ENCODE data around the gene TMEM132D.

Gene TMEM132D

GRCh38 chr12:129659961-129660622 is 243.7 kb downstream of the TMEM132D start:
- H3K9ac ChIP-seq (ENCODE audit: low read length) = no peak overlapping the region
- no peak for TF ChIP-seq EZH2phosphoT487 (conservative IDR thresholded peaks at IDR 0.05; ENCODE audit: low read length)
- H3K36me3 ChIP-seq (ENCODE audit: low read length) = no peaks in the 10 kb centered on the region
- no peaks in the 10 kb centered on the region for H3K9me3 ChIP-seq (ENCODE audit: insufficient read depth, low read length)
- H3F3A ChIP-seq (ENCODE audit: insufficient read depth) = no peaks in the 10 kb centered on the region
- H3K27ac ChIP-seq (ENCODE audit: low read depth, low read length) = no peak overlapping the region
- no peak overlapping the region for H3K4me3 ChIP-seq (ENCODE audit: insufficient read depth, low read length, poor library complexity, severe bottlenecking)
- no peaks in the 10 kb centered on the region for H4K20me1 ChIP-seq (ENCODE audit: low read depth, low read length)
- no peaks in the 10 kb centered on the region for H3K27me3 ChIP-seq (ENCODE audit: low read length)
- H3K79me2 ChIP-seq (ENCODE audit: insufficient read depth, low read length) = no peaks in the 10 kb centered on the region
- H3K9me2 ChIP-seq (replicated peaks; ENCODE audit: insufficient read depth, low read length) = no peaks in the 10 kb centered on the region
- H3K4me2 ChIP-seq (ENCODE audit: low read depth, low read length, poor library complexity, severe bottlenecking) = no peak overlapping the region
- H2AFZ ChIP-seq (ENCODE audit: low read depth, low read length, severe bottlenecking) = no peak overlapping the region

- H3K9me2 ChIP-seq (replicated peaks; ENCODE audit: insufficient read depth, low read length) = no peaks in the 10 kb centered on the region
- H2AFZ ChIP-seq (ENCODE audit: low read depth, low read length, severe bottlenecking) = no peak overlapping the region
- no peaks in the 10 kb centered on the region for H3K27me3 ChIP-seq (ENCODE audit: low read length)
- H3K9ac ChIP-seq (ENCODE audit: low read length) = no peak overlapping the region
- H3K27ac ChIP-seq (ENCODE audit: low read depth, low read length) = no peak overlapping the region
- no peak overlapping the region for H3K4me3 ChIP-seq (ENCODE audit: insufficient read depth, low read length, poor library complexity, severe bottlenecking)
- no peaks in the 10 kb centered on the region for H3K79me2 ChIP-seq (ENCODE audit: insufficient read depth, low read length)
- no peaks in the 10 kb centered on the region for H3K9me3 ChIP-seq (ENCODE audit: insufficient read depth, low read length)
- no peaks in the 10 kb centered on the region for H3F3A ChIP-seq (ENCODE audit: insufficient read depth)
- H4K20me1 ChIP-seq (ENCODE audit: low read depth, low read length) = no peaks in the 10 kb centered on the region
- no peak for TF ChIP-seq EZH2phosphoT487 (conservative IDR thresholded peaks at IDR 0.05; ENCODE audit: low read length)
- no peak for TF ChIP-seq CTCF (IDR thresholded peaks at IDR 0.05; ENCODE audit: insufficient read depth, low read length, poor library complexity, severe bottlenecking)
- H3K4me2 ChIP-seq (ENCODE audit: low read depth, low read length, poor library complexity, severe bottlenecking) = no peak overlapping the region
- H3K36me3 ChIP-seq (ENCODE audit: low read length) = no peaks in the 10 kb centered on the region
These were observed 246.6 kb downstream of the TMEM132D start for GRCh38 chr12:129657179-129657578.

GRCh38 chr12:129651951-129652350 is 251.9 kb downstream of the TMEM132D start:
- TF ChIP-seq CTCF (IDR thresholded peaks at IDR 0.05; ENCODE audit: insufficient read depth, low read length, poor library complexity, severe bottlenecking) (no peak), EZH2phosphoT487 (conservative IDR thresholded peaks at IDR 0.05; ENCODE audit: low read length) (no peak)
- no peaks in the 10 kb centered on the region for H3K9me3 ChIP-seq (ENCODE audit: insufficient read depth, low read length)
- no peaks in the 10 kb centered on the region for H3K27me3 ChIP-seq (ENCODE audit: low read length)
- no peaks in the 10 kb centered on the region for H3K79me2 ChIP-seq (ENCODE audit: insufficient read depth, low read length)
- no peaks in the 10 kb centered on the region for H4K20me1 ChIP-seq (ENCODE audit: low read depth, low read length)
- H3K9me2 ChIP-seq (replicated peaks; ENCODE audit: insufficient read depth, low read length) = no peaks in the 10 kb centered on the region
- no peak overlapping the region for H3K4me3 ChIP-seq (ENCODE audit: insufficient read depth, low read length, poor library complexity, severe bottlenecking)
- H3K9ac ChIP-seq (ENCODE audit: low read length) = no peak overlapping the region
- no peaks in the 10 kb centered on the region for H3F3A ChIP-seq (ENCODE audit: insufficient read depth)
- no peaks in the 10 kb centered on the region for H3K36me3 ChIP-seq (ENCODE audit: low read length)
- H2AFZ ChIP-seq (ENCODE audit: low read depth, low read length, severe bottlenecking) = no peak overlapping the region
- H3K27ac ChIP-seq (ENCODE audit: low read depth, low read length) = no peak overlapping the region
- no peak overlapping the region for H3K4me2 ChIP-seq (ENCODE audit: low read depth, low read length, poor library complexity, severe bottlenecking)

GRCh38 chr12:129641926-129642325 is 261.9 kb downstream of the TMEM132D start:
- Histone ChIP-seq H3K4me2 (ENCODE audit: low read depth, low read length, poor library complexity, severe bottlenecking) (no peak overlapping the region), H3K79me2 (ENCODE audit: insufficient read depth, low read length) (no peaks in the 10 kb centered on the region), H3K36me3 (ENCODE audit: low read length) (no peaks in the 10 kb centered on the region), H3K9ac (ENCODE audit: low read length) (no peak overlapping the region), H3K27ac (ENCODE audit: low read depth, low read length) (no peak overlapping the region), H4K20me1 (ENCODE audit: low read depth, low read length) (no peaks in the 10 kb centered on the region), H3K27me3 (ENCODE audit: low read length) (no peaks in the 10 kb centered on the region), H3K9me3 (ENCODE audit: insufficient read depth, low read length) (no peaks in the 10 kb centered on the region), H3K4me3 (ENCODE audit: insufficient read depth, low read length, poor library complexity, severe bottlenecking) (no peak overlapping the region), H3F3A (ENCODE audit: insufficient read depth) (no peaks in the 10 kb centered on the region), H3K9me2 (replicated peaks; ENCODE audit: insufficient read depth, low read length) (no peaks in the 10 kb centered on the region), H2AFZ (ENCODE audit: low read depth, low read length, severe bottlenecking) (no peak overlapping the region)
- no peak for TF ChIP-seq EZH2phosphoT487 (conservative IDR thresholded peaks at IDR 0.05; ENCODE audit: low read length)
- TF ChIP-seq CTCF (IDR thresholded peaks at IDR 0.05; ENCODE audit: insufficient read depth, low read length, poor library complexity, severe bottlenecking) = no peak

Measured in SU-DHL-6 (cell line).